DOHH2 (cell line): ENCODE data around the gene KIAA0930.
"Not testable (repeated sequence)": the region's sequence is repeated elsewhere in the genome, so short reads cannot be mapped to it uniquely, and the experiment has no call there.

ENCODE experiments used
- H3F3A ChIP-seq: fragments of 200-600 bp; sonication (generic), shearing (Covaris generic); 2 replicates; pipeline ENCODE4 v1.6.0; 2016; ENCODE audit warnings: antibody characterized with exemption, mild to moderate bottlenecking; ENCODE audit not compliant: control insufficient read depth, insufficient read depth
- H3K27ac ChIP-seq: fragments of 200-600 bp; sonication (generic); 2 replicates; pipeline ENCODE4 v1.5.1; 2014; ENCODE audit warnings: low read depth, mild to moderate bottlenecking, low read length, moderate library complexity
- H3K27me3 ChIP-seq: fragments of 200-600 bp; sonication (generic); 2 replicates; pipeline ENCODE4 v1.6.1; 2014; ENCODE audit warnings: mild to moderate bottlenecking, low read length, mixed read lengths; ENCODE audit not compliant: control insufficient read depth
- H3K36me3 ChIP-seq: fragments of 200-600 bp; sonication (generic); 2 replicates; pipeline ENCODE4 v1.6.1; 2014; ENCODE audit warnings: mild to moderate bottlenecking, low read length, moderate library complexity, mixed read lengths; ENCODE audit not compliant: control insufficient read depth
- H3K4me1 ChIP-seq: fragments of 200-600 bp; sonication (generic); 2 replicates; pipeline ENCODE4 v1.6.1; 2014; ENCODE audit warnings: mild to moderate bottlenecking, low read length, mixed read lengths; ENCODE audit not compliant: control insufficient read depth
- H3K4me2 ChIP-seq: fragments of 200-600 bp; sonication (generic); 2 replicates; pipeline ENCODE4 v1.6.0; 2014; ENCODE audit warnings: mild to moderate bottlenecking, low read length, moderate library complexity
- H3K4me3 ChIP-seq: fragments of 200-600 bp; sonication (generic); 2 replicates; pipeline ENCODE4 v1.5.1; 2014; ENCODE audit warnings: mild to moderate bottlenecking, low read length, mixed read lengths
- H3K79me2 ChIP-seq: fragments of 200-600 bp; sonication (generic); 2 replicates; pipeline ENCODE4 v1.6.1; 2014; ENCODE audit warnings: mild to moderate bottlenecking, low read length, mixed read lengths; ENCODE audit not compliant: control insufficient read depth
- H3K9me2 ChIP-seq: fragments of 200-600 bp; sonication (generic); replicated peaks from 2 replicates; pipeline ENCODE4 v1.6.1; 2014; ENCODE audit warnings: mild to moderate bottlenecking, low read length, mixed read lengths; ENCODE audit not compliant: control insufficient read depth
- H3K9me3 ChIP-seq: fragments of 200-600 bp; sonication (generic); 2 replicates; pipeline ENCODE4 v1.6.1; 2014; ENCODE audit warnings: antibody characterized with exemption, low read length, mixed read lengths; ENCODE audit not compliant: control insufficient read depth, insufficient read depth
- H4K20me1 ChIP-seq: fragments of 200-600 bp; sonication (generic); 2 replicates; pipeline ENCODE4 v1.6.0; 2014; ENCODE audit warnings: low read depth, mild to moderate bottlenecking, antibody characterized with exemption, low read length, moderate library complexity; ENCODE audit not compliant: control insufficient read depth, insufficient read depth
- EZH2phosphoT487 ChIP-seq: fragments of 200-600 bp; sonication (generic); IDR thresholded peaks from 2 replicates; pipeline ENCODE4 v1.6.1; 2017; ENCODE audit warnings: borderline replicate concordance, mild to moderate bottlenecking, antibody characterized with exemption, low read length, moderate library complexity, mixed read lengths
- TF ChIP-seq, protein P1 (sequence below): fragments of 200-600 bp; sonication (generic); IDR thresholded peaks from one replicate; pipeline ENCODE4 v1.5.1; 2014; ENCODE audit warnings: antibody characterized with exemption, mild to moderate bottlenecking, low read depth, low read length; ENCODE audit not compliant: poor library complexity, severe bottlenecking

The KIAA0930 gene

DNA sequence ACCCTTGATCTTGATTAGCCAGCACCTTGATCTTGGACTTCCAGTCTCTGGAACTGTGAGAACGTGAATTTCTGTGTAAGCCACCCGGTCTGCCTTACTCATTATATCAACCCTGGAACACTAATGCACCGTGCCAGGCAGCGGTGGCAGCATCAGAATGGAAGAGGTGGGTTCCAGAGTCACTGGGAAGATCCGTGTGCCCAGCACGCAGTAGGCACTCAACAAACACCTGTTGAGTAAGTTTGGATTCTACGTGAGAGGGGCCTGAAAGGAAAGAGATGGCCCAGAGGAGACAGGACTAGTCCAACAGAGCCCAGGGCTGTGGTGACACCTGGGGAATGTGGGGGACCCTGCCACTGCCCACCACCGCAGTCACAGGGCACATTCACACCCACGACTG is 37.4 kb upstream of the KIAA0930 start:
- H3K4me1 ChIP-seq = peaks cover 12% of the 10 kb centered on the region

DNA sequence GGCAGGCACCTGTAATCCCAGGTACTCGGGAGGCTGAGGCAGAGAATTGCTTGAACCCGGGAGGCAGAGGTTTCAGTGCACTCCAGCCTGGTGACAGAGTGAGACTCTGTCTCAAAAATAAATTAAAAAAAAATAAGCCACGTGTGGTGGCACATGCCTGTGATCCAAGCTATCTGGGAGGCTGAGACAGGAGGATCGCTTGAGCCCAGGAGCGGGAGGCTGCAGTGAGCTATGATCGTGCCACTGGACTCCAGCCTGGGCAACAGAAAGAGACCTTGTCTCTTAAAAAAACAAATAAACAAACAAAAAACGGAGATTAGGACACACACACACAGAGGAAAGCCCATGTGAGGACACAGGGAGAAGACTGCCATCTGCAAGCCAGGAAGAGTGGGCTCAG is 37.0 kb upstream of the KIAA0930 start:
- not testable (repeated sequence) for H3K4me2 ChIP-seq, H3K27ac ChIP-seq, H3F3A ChIP-seq, H3K9me2 ChIP-seq, H3K36me3 ChIP-seq, H4K20me1 ChIP-seq, H3K79me2 ChIP-seq, H3K9me3 ChIP-seq, H3K4me3 ChIP-seq, H3K27me3 ChIP-seq
- H3K4me1 ChIP-seq = peaks cover 12% of the 10 kb centered on the region

More for the DNA sequence above, 37.4 kb upstream of the KIAA0930 start:
- Histone ChIP-seq H3K9me2 (no peaks in the 10 kb centered on the region), H3K27ac (no peak overlapping the region), H3K36me3 (no peaks in the 10 kb centered on the region), H3K27me3 (0 out of 2 replicates have a peak, but pooled peaks cover 2% of the 10 kb centered on the region), H3K79me2 (no peaks in the 10 kb centered on the region), H3K4me3 (no peak overlapping the region), H3F3A (no peaks in the 10 kb centered on the region), H3K9me3 (no peaks in the 10 kb centered on the region), H3K4me2 (no peak overlapping the region), H4K20me1 (no peaks in the 10 kb centered on the region)
- TF ChIP-seq EZH2phosphoT487 = no peak
- TF ChIP-seq, protein P1, sequence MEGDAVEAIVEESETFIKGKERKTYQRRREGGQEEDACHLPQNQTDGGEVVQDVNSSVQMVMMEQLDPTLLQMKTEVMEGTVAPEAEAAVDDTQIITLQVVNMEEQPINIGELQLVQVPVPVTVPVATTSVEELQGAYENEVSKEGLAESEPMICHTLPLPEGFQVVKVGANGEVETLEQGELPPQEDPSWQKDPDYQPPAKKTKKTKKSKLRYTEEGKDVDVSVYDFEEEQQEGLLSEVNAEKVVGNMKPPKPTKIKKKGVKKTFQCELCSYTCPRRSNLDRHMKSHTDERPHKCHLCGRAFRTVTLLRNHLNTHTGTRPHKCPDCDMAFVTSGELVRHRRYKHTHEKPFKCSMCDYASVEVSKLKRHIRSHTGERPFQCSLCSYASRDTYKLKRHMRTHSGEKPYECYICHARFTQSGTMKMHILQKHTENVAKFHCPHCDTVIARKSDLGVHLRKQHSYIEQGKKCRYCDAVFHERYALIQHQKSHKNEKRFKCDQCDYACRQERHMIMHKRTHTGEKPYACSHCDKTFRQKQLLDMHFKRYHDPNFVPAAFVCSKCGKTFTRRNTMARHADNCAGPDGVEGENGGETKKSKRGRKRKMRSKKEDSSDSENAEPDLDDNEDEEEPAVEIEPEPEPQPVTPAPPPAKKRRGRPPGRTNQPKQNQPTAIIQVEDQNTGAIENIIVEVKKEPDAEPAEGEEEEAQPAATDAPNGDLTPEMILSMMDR = no peak

DNA sequence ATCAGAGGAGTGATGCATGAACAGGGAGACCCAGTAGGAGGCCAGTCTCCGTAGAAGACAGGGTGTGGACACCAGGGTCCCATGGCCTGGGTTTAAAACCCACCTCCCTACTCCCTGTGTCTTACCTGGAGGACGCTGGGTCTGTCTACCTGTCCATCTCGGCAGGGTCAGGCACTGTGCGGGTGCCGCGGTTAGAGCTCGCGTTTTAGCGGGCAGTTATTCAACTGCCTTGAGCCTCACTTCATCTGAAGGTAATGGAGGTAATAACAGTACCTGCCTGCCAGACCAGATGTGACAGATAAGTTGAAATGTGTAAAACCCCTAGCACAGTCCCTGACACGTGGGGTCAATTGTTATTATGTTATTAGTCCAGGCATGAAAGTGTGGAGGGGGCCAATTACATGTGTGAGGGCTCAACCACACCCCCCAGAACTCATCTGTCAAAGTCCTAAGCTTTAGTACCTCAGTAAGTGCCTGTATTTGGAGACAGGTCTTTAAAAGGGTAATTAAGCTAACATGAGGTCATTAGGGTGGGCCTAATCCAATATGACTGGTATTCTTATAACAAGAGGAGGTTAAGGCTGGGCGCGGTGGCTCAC is 35.9 kb upstream of the KIAA0930 start:
- no peak for TF ChIP-seq EZH2phosphoT487
- TF ChIP-seq, protein P1 = no peak
- Histone ChIP-seq H3K79me2 (no peaks in the 10 kb centered on the region), H3K36me3 (no peaks in the 10 kb centered on the region), H4K20me1 (no peaks in the 10 kb centered on the region), H3K4me3 (no peak overlapping the region), H3F3A (no peaks in the 10 kb centered on the region), H3K4me2 (no peak overlapping the region), H3K4me1 (peaks cover 12% of the 10 kb centered on the region), H3K27me3 (no peaks in the 10 kb centered on the region; the same call in 1 of the 2 replicates), H3K9me2 (no peaks in the 10 kb centered on the region), H3K27ac (no peak overlapping the region), H3K9me3 (no peaks in the 10 kb centered on the region)

DNA sequence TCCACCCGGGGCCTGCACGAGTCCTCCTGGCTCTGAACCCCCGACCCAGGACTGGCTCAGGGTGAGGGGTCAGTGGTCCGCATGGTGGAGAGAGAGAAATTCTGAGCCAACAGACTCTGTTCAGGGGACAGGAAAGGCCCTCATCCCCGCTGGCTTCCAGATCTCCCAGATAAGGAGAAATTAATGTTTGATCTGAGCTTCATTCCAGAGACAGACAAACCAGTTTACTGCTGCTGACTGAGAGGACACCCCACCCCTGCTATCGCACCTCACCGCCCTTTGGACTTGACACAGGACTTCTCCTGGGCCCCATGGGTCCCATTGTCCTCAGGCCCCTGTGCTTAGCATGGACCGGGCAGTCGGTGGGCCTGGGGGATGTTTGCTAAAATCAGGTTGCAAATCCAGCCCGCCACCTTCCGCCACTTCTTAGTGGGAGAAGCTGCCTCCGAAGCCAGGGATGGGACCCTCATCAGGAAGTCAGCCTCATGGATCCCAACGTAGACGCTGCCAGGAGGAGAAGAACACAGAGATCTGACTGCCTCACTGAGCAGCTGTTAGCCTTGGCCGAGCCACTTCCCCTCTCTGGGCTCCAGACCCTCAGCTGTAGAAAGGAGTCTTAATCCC is 32.9 kb upstream of the KIAA0930 start:
- no peak for TF ChIP-seq EZH2phosphoT487
- TF ChIP-seq, protein P1 = no peak
- H3K4me3 ChIP-seq = no peak overlapping the region
- H4K20me1 ChIP-seq = no peaks in the 10 kb centered on the region
- H3K9me3 ChIP-seq = no peaks in the 10 kb centered on the region
- H3K79me2 ChIP-seq = no peaks in the 10 kb centered on the region
- H3K4me1 ChIP-seq = peaks cover 8% of the 10 kb centered on the region
- H3F3A ChIP-seq = peaks cover 3% of the 10 kb centered on the region
- H3K4me2 ChIP-seq = no peak overlapping the region
- H3K36me3 ChIP-seq = no peaks in the 10 kb centered on the region
- H3K27me3 ChIP-seq = peaks cover 20% of the 10 kb centered on the region
- no peaks in the 10 kb centered on the region for H3K9me2 ChIP-seq
- no peak overlapping the region for H3K27ac ChIP-seq
